ENCODE results near the gene NUDT6. TPM values are rescaled to one million over a fixed set of nuclear protein-coding genes. Genes with fewer than 3 reads are reported as not detected.

Gene NUDT6
- polyA plus RNA-seq, 1 donor from 2014 or later = 12.4 TPM

DNA sequence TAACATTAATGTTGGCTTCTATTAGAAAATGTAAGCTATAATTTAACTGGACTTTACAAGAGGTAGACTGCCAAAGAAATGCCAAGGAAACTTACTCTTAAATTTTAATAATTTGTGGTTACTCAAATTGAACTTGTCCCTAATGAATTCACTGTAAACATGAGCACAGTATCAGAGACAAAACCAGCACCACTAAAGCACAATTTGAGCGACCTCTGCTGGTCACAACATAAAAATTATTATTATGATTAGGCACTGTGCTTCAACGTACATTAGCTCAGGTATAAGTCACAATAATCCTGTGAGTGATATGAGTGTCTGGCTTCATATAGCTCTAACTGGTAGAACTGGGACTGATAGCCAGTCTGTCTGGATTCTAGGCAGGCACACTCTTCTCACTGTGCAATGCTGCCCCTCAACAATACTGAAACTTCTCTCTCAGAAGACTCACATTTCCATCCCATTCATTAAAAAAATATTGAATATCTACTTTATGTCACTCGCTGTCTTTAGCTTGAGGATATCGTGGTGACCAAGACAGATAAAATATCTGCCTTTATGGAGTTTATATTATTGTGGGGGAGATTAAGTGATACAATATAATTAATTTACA lies 8.0 kb downstream of the NUDT6 start:
- Histone ChIP-seq H4K20me1 (ENCODE audit: insufficient read depth) (no peaks in the 10 kb centered on the region), H3K27me3 (ENCODE audit: insufficient read depth, low read depth, low read length) (no peaks in the 10 kb centered on the region), H3K27ac (ENCODE audit: low read length) (no peak overlapping the region), H3K4me2 (ENCODE audit: low read length) (no peak overlapping the region), H3K9ac (ENCODE audit: low read length) (no peak overlapping the region), H3K9me3 (ENCODE audit: low read length) (no peaks in the 10 kb centered on the region), H2AFZ (ENCODE audit: low read depth, low read length) (no peak overlapping the region), H3F3A (ENCODE audit: insufficient read depth, low read length, poor library complexity, severe bottlenecking) (no peaks in the 10 kb centered on the region), H3K79me2 (replicated peaks; ENCODE audit: insufficient read depth, low read length) (no peaks in the 10 kb centered on the region), H3K36me3 (ENCODE audit: insufficient read depth, low read length) (no peaks in the 10 kb centered on the region), H3K9me2 (ENCODE audit: insufficient read depth, low read length) (no peaks in the 10 kb centered on the region), H3K4me3 (ENCODE audit: low read length) (no peak overlapping the region)
- no peak for TF ChIP-seq POLR2AphosphoS5 (IDR thresholded peaks at IDR 0.05)
- TF ChIP-seq EP300 (conservative IDR thresholded peaks at IDR 0.05; ENCODE audit: poor library complexity, severe bottlenecking) = no peak
- no peak for TF ChIP-seq TAF1 (IDR thresholded peaks at IDR 0.05; ENCODE audit: low read depth)
- peak; percentile 28 for TF ChIP-seq RAD21 (conservative IDR thresholded peaks at IDR 0.05)
- TF ChIP-seq, protein P1, sequence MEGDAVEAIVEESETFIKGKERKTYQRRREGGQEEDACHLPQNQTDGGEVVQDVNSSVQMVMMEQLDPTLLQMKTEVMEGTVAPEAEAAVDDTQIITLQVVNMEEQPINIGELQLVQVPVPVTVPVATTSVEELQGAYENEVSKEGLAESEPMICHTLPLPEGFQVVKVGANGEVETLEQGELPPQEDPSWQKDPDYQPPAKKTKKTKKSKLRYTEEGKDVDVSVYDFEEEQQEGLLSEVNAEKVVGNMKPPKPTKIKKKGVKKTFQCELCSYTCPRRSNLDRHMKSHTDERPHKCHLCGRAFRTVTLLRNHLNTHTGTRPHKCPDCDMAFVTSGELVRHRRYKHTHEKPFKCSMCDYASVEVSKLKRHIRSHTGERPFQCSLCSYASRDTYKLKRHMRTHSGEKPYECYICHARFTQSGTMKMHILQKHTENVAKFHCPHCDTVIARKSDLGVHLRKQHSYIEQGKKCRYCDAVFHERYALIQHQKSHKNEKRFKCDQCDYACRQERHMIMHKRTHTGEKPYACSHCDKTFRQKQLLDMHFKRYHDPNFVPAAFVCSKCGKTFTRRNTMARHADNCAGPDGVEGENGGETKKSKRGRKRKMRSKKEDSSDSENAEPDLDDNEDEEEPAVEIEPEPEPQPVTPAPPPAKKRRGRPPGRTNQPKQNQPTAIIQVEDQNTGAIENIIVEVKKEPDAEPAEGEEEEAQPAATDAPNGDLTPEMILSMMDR (IDR thresholded peaks at IDR 0.05; ENCODE audit: poor library complexity, severe bottlenecking) = peak; percentile 46
- TF ChIP-seq EZH2 (IDR thresholded peaks at IDR 0.05; ENCODE audit: borderline replicate concordance, insufficient read depth, low read length, poor library complexity, severe bottlenecking) = no peak
- TF ChIP-seq SMC3 (conservative IDR thresholded peaks at IDR 0.05; ENCODE audit: poor library complexity) = peak; percentile 57
- TF ChIP-seq, protein P2, sequence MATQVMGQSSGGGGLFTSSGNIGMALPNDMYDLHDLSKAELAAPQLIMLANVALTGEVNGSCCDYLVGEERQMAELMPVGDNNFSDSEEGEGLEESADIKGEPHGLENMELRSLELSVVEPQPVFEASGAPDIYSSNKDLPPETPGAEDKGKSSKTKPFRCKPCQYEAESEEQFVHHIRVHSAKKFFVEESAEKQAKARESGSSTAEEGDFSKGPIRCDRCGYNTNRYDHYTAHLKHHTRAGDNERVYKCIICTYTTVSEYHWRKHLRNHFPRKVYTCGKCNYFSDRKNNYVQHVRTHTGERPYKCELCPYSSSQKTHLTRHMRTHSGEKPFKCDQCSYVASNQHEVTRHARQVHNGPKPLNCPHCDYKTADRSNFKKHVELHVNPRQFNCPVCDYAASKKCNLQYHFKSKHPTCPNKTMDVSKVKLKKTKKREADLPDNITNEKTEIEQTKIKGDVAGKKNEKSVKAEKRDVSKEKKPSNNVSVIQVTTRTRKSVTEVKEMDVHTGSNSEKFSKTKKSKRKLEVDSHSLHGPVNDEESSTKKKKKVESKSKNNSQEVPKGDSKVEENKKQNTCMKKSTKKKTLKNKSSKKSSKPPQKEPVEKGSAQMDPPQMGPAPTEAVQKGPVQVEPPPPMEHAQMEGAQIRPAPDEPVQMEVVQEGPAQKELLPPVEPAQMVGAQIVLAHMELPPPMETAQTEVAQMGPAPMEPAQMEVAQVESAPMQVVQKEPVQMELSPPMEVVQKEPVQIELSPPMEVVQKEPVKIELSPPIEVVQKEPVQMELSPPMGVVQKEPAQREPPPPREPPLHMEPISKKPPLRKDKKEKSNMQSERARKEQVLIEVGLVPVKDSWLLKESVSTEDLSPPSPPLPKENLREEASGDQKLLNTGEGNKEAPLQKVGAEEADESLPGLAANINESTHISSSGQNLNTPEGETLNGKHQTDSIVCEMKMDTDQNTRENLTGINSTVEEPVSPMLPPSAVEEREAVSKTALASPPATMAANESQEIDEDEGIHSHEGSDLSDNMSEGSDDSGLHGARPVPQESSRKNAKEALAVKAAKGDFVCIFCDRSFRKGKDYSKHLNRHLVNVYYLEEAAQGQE (IDR thresholded peaks at IDR 0.05; ENCODE audit: borderline replicate concordance) = no peak
- no peak for TF ChIP-seq MXI1 (conservative IDR thresholded peaks at IDR 0.05; ENCODE audit: poor library complexity, severe bottlenecking)

DNA sequence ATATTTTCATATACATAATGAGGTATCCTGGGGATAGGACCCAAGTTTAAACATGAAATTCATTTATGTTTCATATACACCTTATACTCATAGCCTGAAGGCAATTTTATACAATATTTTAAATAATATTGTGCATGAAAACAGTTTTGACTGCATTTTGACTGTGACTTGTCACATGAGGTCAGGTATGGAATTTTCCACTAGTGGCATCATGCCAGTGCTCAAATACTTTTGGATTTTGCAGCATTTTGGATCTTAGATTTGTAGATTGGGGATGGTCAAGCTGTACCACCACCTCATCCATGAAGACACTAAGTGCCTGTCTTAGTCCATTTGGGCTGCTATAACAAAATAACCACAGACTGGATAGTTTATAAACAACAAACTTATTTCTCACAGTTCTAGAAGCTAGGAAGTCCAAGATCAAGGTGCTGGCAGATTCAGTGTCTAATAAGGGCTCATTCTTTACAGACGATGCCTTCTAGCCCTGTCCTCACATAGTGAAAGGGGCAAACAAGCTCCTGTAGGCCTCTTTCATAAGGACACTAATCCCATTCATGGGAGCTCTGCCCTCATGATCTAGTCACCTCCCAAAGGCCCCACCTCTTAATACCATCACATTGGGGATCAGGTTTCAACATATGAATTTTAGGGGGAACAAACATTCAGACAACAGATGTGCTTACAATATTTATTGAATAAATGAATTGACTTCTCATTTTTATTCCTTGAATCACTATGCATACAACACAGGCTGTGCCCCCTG lies 9.4 kb downstream of the NUDT6 start:
- no peak overlapping the region for H2AFZ ChIP-seq (ENCODE audit: low read depth, low read length)
- no peaks in the 10 kb centered on the region for H4K20me1 ChIP-seq (ENCODE audit: insufficient read depth)
- no peak overlapping the region for H3K27ac ChIP-seq (ENCODE audit: low read length)
- H3K36me3 ChIP-seq (ENCODE audit: insufficient read depth, low read length) = no peaks in the 10 kb centered on the region
- no peak overlapping the region for H3K4me3 ChIP-seq (ENCODE audit: low read length)
- H3K79me2 ChIP-seq (replicated peaks; ENCODE audit: insufficient read depth, low read length) = no peaks in the 10 kb centered on the region
- TF ChIP-seq, protein P2 (IDR thresholded peaks at IDR 0.05; ENCODE audit: borderline replicate concordance) = no peak
- TF ChIP-seq RAD21 (conservative IDR thresholded peaks at IDR 0.05) (no peak), SMC3 (conservative IDR thresholded peaks at IDR 0.05; ENCODE audit: poor library complexity) (no peak), EP300 (conservative IDR thresholded peaks at IDR 0.05; ENCODE audit: poor library complexity, severe bottlenecking) (no peak), TAF1 (IDR thresholded peaks at IDR 0.05; ENCODE audit: low read depth) (no peak), MXI1 (conservative IDR thresholded peaks at IDR 0.05; ENCODE audit: poor library complexity, severe bottlenecking) (no peak), POLR2AphosphoS5 (IDR thresholded peaks at IDR 0.05) (no peak), EZH2 (IDR thresholded peaks at IDR 0.05; ENCODE audit: borderline replicate concordance, insufficient read depth, low read length, poor library complexity, severe bottlenecking) (no peak)
- TF ChIP-seq, protein P1 (IDR thresholded peaks at IDR 0.05; ENCODE audit: poor library complexity, severe bottlenecking) = no peak
- H3K9me3 ChIP-seq (ENCODE audit: low read length) = no peaks in the 10 kb centered on the region
- no peak overlapping the region for H3K4me2 ChIP-seq (ENCODE audit: low read length)
- no peaks in the 10 kb centered on the region for H3F3A ChIP-seq (ENCODE audit: insufficient read depth, low read length, poor library complexity, severe bottlenecking)
- no peaks in the 10 kb centered on the region for H3K9me2 ChIP-seq (ENCODE audit: insufficient read depth, low read length)
- no peak overlapping the region for H3K9ac ChIP-seq (ENCODE audit: low read length)
- H3K27me3 ChIP-seq (ENCODE audit: insufficient read depth, low read depth, low read length) = no peaks in the 10 kb centered on the region

Measured in neural cell (in vitro differentiated cells).